Stimulated activated CD4-positive, alpha-beta T cell treated with anti-CD3 and anti-CD28 coated beads, Interleukin-15, amount 100 ng/mL, for 24 hours (primary cell): Measurements from ENCODE around the gene TLL2.
A peak's percentile ranks its signal among the peaks of the same experiment; 100 is the strongest.

Experiments used
- DNase-seq: peaks from one replicate; pipeline ENCODE4 v3.0.0-alpha.2; 2020

The TLL2 gene

DNA sequence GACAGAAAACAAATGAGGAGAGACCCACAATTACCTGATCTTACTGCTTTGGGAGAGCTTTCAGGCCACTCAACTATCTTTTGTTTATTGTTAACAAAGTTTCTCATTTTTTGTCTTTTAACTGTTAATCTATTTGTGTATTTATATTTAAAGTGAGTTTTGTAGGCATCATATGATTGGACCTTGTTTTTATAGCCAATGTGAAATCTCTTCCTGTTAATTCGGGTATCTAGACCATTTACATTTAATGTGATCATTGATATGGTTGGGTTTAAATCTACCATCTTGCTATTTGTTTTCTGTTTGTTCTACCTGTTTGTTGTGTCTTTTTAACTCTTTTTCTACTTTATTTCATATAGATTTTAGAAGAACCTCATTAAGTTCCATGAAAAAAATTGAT, 167.4 kb downstream of the TLL2 start:
- DNase-seq = no peak

DNA sequence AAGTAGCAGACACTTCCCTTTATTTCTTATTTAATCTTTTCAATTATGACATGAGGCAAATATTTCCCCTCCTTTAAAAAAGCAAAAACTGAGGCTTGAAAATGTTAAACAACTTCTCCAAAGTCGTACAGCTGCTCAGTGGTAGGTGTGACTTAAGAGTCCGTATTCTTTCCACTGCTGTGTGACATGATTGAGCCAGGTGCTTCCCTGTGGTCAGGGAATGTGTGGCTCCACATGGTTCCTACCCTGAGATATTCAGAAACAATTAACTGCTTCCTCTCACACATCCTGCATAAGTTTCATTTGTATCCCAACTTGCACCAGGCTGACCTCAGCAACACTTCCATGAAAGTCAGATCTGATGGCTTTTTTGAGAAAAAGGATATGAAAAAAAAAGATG, 168.5 kb downstream of the TLL2 start:
- DNase-seq = no peak

DNA sequence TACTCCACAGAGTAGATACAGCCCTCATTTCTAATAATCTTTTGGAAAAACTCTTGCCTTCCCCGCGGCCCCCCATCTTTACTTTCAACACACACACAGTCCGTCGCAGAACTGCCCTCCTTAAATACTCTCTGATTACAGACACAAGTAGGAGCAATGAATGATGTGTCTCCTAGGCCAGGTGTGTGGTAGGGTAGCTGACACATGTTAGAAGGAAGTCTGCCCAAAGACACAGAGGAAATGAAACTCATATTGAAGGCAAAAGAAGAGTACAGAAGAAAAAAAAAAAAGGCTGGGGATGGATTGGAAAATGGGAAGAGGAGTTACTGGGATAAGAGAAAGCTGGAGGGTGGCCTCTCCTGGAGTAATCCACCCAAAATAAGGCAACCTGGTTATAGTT, 169.5 kb downstream of the TLL2 start:
- DNase-seq = no peak

DNA sequence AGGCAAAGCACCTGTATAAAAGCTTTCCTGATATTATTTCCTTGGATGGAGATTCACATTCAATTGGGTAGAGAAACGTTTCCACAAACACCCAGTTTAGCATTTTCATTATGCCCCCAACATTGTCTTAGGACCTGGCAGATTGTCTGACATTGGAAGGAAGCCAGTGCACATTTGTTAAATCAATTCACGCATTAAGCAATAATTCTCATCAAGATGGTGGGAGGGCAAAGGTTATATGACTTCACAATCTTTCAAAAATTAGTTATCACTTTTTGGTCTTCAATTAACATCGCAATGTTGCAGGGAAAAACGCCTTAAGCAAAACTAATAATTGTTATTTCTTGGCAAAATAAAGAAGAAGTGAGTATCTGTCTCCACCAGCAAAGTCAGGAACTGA, 171.3 kb downstream of the TLL2 start:
- no peak for DNase-seq

DNA sequence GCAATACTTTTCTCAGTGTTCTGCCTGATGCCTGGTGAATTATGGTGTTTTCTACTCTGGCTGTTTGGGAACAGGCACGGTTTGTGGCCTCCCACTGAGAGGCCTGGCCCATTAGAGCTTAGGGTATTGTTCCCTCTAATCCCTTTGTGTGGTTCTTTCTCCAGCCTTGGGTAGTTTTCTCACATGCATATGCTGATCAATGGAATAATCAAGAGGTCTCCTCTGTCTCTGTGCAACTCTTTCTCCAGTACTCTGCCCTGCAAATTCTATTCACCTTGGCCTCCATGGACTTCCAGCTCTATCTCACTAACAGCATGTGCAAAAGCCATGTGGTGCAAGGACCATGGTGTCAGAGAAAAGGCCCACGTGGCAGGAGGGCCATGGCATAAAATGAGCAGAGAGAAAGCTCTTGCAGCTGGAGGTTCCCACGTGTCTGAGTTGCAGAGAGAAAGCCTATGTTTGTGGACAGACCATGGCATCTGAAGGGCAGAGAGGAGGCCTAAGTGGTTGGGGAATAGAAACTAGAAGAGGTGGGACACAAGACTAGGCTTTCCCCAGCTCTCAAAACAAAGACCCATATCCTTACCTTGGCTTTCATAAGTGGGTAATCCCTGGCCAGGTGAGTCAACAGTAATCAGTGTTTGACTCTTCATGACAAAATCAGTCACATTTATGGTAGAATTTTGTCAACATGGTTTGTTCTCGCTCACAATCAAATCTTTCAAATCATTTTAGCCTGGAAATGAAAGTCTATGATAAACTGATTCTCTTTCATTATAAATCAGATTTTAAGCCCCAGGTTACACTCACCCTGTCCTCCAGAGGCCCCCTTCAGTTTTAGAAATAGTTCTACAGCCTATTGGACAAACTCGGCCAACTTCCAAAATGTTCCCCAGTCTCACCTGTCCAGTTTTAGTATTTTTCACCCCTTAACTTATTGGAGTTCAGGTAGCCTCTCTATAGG, 172.2 kb downstream of the TLL2 start:
- DNase-seq = peak; percentile 4

DNA sequence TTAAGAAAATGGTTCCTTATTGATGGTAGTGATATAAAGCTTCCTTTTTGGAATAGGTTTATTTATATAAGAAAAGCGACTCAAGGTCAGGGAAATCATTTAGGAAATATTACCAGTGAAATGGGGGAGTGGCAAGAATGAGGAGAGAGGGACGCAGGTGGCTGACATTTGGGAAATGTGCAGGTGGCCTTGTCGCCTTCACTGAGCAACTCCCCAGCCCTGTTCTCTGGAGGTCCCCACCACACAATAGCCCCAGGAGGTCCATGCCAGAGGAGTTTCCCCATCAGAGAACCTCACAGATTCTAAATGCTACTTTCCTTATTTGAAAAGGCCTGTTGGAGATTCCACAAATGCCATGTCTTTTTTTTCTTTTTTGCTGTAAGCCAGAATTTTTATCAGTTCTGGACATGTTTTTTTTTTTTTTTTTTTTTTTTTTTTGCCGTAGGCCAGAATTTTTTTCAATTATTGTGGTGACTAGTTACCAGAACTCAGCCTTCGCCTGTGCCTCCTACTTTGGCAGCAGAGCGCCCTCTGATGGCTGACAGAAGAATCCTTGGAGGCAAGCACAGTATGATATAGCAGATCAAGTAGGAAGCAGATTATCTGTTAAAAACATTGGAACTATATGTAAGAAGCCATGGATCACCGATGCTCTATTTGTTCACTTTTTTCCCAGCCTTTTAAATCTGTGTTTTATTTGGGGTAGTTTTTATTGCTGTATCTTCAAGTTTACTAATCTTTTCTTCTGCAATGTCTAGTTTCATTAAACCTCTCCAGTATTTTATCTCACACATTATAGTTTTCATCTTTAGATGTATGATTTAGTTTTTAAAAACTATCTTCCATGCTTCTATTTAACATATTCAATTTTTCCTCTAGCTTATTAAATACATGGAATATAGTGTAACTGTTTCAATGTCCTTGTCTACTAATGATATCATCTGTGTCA, 173.5 kb downstream of the TLL2 start:
- DNase-seq = peak; percentile 72

DNA sequence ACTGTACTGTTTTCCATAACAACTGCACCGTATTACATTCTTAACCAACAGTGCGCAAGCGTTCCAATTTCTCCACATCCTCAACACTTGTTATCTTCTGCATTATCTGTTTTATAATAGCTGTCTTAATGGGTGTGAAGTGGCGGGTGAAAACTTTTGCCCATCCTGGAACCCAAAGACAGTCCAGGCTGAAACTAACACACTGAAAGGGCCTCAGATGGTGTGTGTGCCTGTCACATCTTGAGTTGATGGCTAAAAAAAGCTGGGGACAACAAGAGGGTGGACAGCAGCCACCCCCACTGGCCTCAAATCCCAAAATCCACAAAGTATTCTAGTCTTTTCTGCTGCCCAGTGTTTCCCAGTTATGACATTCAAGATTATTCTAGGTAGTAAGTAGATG, 174.3 kb downstream of the TLL2 start:
- DNase-seq = no peak

DNA sequence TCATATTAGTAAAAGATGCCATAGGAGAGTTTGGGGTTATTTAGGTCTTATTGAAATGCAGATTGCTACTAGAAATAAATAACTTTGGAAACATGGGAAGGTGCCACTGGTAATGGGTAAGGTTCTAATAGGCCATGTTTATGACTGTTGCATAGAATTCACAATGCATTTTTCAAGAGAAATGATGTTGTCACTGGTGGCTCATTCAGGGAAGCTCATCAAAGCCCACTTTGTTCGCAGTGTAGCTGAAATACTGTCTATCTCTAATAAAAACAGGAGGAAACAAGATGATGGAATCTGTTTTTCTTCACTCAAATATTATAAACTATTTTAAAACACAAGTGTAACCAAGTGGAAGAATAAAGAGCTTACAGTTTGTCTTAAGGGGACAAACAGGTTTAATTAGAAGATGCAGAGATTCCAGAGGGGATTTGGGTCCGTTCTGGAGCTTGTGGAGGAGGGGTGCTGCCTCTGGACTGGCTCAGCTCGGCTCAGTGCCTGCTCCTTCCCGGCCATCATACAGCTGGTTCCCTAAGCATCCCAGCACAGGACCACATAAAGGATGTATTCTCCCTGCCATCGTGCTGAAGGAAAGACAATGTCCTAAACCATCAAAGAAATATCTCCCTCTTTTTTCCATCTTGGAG, 175.3 kb downstream of the TLL2 start:
- DNase-seq = no peak

DNA sequence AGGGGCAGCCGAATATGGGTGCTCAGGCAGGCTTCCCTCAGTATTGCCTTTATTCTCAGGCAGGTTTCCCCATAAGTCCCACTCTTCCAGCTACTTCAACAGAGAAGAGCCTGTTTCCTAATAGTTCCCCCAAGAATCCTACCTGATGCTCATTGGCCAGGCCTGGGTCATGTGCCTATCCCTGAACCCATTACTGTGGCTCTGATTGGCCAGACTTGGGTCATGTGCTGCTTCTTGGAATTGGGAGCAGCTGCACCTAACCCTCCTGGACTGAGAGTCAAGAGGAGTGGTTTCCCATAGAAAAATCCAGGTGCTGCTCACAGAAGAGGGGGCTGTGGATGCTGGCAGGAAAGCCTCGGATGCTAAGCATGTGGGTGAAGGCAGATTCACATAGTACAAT, 176.6 kb downstream of the TLL2 start:
- no peak for DNase-seq

DNA sequence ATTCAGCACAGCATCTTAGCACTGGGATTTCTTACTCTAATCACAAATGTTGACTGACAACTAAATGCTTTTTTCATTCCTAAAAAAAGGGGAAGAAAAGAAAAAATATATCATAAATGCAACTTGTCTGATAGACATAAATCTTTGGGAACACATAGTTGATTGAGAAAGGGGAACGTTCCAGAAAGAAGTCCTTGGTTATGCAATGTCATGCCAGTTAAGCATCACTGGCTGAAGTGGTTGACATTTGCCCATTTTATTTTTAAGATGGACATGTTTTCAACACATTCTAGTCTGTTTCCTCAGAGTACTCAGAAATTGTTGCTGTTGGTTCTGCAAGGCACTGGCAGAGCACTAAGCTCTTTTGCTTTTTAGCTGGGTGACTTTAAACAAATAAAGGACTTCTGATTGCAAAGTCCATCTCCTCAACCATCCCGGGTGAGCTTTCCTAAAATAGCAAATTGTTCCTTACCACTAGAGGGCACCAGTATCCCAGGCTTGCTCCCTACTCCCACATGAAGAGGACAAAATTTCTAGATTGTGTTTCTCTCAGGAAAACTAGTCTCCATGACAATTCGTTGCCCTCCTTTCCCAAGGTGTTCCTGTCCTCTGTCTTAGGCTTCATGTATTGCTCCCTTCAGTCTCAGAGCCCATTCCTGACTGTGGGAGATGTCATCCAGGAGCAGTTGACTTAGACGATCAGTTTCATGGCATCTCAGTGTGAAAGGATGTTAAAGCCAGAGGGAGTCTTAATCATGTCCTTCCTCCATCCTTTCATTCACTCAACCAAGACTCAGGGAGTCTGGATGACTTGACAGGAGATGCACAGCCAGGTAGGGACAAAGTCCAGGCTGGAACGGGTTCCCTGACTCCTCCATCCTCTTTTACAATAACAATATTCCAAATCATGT, 178.9 kb downstream of the TLL2 start:
- DNase-seq = peak; percentile 11

DNA sequence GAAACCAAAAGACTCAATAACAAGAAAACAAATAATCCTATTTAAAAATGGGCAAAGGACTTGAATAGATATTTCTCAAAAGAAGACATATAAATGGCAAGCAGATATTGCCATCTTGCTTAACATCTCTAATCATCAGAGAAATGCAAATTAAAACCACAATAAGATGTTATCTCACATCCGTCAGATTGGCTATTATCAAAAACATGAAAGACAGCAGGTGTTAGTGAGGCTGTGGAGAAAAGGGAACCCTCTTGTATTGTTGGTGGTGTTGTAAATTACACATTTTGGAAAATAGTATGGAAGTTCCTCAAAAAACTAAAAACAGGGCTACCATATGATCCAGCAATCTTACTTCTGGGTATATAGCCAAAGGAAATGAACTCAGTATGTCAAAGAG, 180.6 kb downstream of the TLL2 start:
- DNase-seq = no peak

DNA sequence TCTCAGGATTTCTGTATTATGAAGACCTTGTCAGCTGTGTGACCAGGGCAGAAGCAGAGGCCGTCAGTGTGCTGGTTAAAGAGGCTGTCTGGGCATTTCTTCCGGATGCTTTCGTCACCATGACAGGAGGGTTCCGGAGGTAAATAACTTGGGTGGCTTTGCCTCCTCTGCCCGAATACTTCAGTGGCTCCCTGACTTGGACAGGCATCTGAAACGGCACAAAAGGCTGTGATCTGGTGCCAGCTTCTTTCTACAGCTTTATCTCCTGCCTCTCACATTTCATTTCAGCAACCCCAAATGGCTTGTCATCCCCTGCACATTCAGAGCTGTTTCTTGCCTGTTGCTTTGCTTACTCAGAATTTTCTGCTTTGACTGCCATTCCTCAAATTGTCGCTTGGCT, 186.3 kb downstream of the TLL2 start:
- no peak for DNase-seq

DNA sequence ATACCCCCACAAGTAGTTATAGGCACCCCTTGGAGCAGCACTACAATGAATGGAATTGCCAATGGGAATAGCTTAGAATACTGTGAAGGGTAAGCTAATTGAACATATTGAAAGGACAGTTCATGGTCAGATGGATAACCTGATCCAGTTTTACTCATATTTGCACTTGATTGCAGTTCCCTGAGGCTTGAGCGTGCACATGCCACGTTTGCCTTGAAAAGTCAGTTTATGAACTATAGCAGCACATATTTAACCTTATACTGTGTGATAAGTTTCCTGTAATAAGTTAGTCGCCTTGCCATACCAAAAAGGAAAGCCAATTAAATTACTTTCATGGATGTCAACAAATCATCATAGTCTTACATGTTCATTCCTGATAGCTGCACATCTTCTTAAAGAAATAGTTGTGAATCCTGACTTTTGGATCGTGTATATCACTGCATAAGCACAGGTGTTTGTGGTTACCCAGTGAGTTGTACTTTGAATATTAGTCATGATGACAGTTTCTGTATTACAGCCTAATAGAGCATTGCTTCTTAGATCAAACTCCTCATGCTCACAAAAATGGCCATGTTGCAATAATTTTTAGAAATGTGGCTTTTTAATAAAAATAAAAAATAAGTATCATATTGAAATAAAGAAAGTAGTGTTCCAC, 187.9 kb downstream of the TLL2 start:
- DNase-seq = no peak

DNA sequence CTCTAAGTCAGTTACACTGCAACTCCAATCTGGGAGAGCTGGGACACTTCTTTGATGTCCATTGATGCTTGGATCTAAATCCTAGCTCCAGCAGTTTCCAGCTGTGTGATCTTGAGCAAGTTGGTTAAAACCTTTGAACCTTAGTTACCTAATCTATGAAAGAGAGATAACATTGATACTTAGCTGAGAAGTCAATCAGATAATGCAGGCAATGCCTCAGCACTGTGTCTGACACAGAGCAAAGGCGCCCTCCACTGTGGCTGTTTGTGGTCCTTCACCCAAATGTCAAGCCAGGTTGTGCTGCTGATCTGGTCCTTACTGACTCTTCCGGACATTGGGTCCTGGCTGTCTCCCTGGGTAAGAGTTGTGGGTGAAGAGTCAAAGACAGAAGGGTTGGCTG, 189.3 kb downstream of the TLL2 start:
- DNase-seq = no peak

DNA sequence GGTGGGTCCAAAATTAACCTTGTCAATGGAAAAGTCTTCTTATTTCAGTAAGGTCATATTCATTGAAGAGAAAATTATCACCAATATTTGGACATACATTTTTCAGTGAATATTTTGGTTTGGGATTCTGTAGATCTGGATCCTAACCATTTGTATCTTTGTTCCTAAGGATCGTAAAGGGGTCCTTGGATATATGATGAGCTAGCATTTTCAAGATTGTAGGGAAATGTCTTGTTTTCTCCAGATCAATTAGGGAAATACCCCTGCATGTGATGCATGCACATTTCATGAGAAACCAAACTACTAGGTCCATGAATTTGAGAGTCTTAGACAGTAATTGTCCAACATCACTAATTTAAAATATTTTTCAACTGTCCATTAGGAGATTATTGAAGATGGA, 191.5 kb downstream of the TLL2 start:
- DNase-seq = no peak

DNA sequence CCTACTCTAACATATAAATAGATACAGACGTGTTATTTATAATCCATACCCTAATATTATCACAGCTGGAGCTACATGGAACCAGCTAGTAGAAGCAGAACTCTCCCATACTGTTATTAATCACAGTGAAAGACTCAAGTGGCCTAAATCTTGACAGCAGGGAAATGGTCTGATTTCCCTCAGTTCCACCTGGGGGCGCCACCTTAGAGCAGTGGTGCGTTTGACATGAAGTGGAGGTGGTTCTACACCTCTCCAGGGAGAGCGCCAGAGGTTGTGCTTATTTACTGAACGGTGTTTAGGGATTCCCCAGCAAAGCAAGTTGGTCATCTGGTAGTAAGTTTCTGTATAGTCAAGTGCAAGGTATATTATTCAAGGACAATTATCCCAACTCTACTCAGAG, 191.9 kb downstream of the TLL2 start:
- DNase-seq = no peak

DNA sequence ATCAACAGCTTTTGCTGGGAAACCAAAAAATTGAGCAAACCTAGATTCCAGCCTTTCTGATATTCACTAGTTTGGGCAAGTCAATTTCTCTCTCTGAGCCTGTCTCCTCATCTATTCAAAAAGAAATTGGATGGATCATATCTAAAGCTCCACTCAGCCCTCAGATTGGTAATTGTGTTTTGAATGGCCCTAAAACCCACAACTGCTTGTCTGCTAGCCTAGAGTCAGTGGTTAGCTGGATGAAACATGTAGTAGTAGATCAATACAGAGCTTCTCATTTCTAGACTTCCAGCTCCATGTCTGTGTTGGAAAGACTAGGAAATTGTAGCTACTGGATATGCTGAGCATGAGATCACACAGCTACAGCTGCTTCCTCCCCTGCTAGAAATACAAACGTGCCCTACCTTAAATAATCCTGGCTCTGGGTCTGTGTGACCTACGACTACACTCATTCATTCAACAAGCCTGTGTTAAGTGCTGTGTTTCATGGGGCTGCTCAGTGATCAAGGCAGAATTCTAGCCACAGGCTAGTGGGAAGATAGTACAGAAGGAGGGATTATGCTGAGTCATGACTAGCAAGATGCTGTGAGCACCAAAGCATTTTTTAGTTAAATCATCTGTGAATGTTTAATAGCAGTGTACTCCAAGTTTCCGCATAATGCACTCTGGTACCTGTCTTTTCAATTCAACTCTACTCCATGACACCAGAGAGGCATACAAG, 193.8 kb downstream of the TLL2 start:
- no peak for DNase-seq

DNA sequence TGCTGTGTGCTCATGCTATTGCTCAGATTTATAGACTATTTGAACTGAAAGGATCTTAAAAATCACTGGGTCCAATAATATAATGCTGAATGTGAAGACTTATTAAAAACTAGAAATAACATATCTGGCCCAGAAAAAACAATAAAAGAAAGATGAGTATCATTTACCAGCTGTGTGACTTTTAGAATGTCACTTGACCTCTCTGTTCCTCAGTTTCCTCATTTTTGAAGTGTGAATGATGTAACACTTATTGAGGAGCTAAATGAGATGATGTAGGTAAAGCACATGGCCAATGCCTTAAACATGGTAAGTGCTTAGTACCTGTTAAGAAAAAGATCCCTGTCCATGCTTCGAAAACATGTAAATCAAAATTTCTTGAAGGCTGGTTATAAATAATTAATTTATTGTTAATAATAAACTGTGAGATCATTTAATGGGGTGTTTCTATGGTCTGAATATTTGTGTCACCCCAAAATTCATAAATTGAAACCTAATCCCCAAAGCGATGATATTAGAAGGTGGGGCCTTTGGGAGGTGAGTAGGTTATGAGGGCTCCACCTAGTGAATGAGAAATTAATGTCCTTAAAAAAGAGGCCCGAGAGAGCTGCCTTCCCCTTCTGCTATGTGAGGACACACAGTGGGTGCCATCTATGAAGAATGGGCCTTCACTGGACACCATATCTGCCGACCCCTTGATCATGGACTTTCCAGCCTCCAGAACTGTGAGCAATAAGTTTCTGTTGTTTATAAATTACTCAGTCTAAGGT, 196.5 kb downstream of the TLL2 start:
- DNase-seq = no peak
